ENCODE results near the gene STXBP6.
"Not testable (repeated sequence)": the region's sequence is repeated elsewhere in the genome, so short reads cannot be mapped to it uniquely, and the experiment has no call there.

STXBP6 gene

GRCh38 chr14:24986206-24986893, 63.6 kb downstream of the STXBP6 start:
- DNase-seq (ENCODE audit: low read depth in 3 of 3), result no peak

GRCh38 chr14:24984846-24985589, 64.9 kb downstream of the STXBP6 start:
- DNase-seq (ENCODE audit: low read depth in 3 of 3), result no peak

DNA sequence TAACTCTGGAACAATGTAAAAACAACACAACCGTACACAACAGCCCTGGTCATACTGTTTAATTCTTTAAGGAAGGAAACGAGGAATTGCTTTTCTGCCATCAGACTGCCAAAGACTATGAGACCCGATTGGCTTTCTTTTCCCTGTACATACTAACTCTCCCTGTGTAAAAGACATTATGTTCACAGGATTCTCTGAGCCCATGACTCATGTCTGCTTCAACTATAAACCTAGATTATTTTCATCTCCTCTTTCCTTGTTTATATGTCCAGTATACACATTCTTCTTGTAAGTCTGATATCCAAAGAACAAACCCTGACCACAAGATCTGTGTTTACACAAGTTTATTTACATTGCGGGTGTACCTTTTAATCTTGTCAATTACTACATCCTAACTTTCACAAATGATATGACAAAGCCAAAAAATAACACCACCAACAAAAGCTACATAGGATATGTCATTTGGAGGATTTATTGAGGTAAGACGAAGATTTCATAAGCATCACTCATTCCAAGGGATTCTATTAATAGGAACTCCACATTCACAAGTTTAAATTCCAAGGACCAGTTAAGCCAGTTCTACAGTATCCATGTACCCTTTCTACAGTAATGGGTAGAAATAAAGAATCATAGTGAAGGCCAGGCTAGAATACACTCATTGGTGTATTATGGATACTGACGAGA, 67.3 kb downstream of the STXBP6 start:
- DNase-seq (ENCODE audit: low read depth in 3 of 3), result no peak

DNA sequence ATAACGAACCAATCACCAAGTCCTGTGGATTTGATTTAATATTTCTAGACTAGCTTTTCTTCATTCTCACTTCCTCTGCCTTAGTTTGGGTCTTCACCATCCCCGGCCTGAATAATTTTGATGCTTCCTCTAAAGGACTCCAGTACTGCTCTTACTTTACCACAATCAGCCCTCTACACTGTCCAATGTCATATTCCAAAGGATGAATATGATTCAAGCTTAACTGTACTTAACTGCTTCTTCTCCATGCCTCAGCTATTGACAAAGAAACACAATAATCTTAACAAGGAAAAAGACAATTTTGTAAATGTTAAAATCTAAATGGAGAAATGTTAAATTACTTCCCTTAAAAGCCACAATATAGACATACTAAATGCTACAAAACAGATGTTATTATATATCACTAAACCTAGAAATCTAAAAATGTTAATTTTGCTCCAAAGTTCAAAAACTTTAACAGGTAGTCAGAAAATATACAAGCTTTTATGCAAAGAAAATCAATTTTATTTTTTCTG, 70.2 kb downstream of the STXBP6 start:
- no peak for DNase-seq (ENCODE audit: low read depth in 3 of 3)

GRCh38 chr14:24978862-24979724, 70.9 kb downstream of the STXBP6 start:
- DNase-seq (ENCODE audit: low read depth in 3 of 3), result no peak

GRCh38 chr14:24976602-24977001, 73.3 kb downstream of the STXBP6 start:
- no peak for DNase-seq (ENCODE audit: low read depth in 3 of 3)

DNA sequence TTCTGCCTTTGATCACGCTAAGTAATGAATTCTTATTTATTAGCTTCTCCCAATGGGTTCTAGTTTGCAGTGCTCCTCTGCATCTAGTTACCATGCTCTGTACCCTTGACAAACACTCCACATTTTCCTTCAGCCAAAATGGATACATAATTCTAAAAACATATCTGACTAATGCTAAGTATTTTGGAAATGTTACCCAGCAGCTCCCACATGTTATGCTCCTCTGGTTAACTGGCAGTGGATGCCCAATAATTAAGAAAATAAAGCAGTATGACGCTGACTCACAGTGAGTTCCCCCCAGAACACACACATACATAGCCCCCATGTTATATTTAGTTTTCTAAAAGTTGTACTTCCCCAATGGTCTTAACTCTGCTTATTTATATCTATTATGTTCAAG, 74.6 kb downstream of the STXBP6 start:
- DNase-seq (ENCODE audit: low read depth in 3 of 3), result no peak

- DNase-seq (ENCODE audit: low read depth in 3 of 3), result no peak
These were observed 75.2 kb downstream of the STXBP6 start for GRCh38 chr14:24974591-24975374.

- DNase-seq (ENCODE audit: low read depth in 3 of 3), result no peak
These were observed 77.1 kb downstream of the STXBP6 start for GRCh38 chr14:24972844-24973243.

DNA sequence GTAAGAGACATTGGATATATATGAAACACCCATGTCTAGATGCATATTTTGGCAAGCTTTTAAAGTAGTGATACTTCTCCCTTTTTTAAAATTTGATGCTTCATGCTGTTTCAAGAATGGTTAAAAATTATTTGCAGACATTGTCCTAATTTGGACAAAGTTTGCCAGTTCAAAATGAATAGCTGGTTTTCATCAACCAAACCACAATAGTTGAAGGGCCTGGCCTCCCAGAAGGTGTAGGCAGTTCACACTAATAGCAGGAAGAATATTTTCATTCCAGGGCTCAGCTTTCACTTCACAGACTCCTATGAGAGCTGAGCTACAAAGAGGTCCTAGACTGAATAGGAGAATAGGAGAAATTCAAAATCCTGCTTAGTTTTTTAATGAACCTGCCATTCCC, 78.7 kb downstream of the STXBP6 start:
- no peak for DNase-seq (ENCODE audit: low read depth in 3 of 3)

GRCh38 chr14:24966579-24966964, 83.4 kb downstream of the STXBP6 start:
- DNase-seq (ENCODE audit: low read depth in 3 of 3), result no peak

- no peak for DNase-seq (ENCODE audit: low read depth in 3 of 3)
These were observed 83.9 kb downstream of the STXBP6 start for GRCh38 chr14:24965934-24966578.

GRCh38 chr14:24965578-24965933, 84.4 kb downstream of the STXBP6 start:
- DNase-seq (ENCODE audit: low read depth in 3 of 3), result no peak

GRCh38 chr14:24964591-24964990, 85.4 kb downstream of the STXBP6 start:
- no peak for DNase-seq (ENCODE audit: low read depth in 3 of 3)

GRCh38 chr14:24964048-24964447, 85.9 kb downstream of the STXBP6 start:
- DNase-seq (ENCODE audit: low read depth in 3 of 3), result no peak

DNA sequence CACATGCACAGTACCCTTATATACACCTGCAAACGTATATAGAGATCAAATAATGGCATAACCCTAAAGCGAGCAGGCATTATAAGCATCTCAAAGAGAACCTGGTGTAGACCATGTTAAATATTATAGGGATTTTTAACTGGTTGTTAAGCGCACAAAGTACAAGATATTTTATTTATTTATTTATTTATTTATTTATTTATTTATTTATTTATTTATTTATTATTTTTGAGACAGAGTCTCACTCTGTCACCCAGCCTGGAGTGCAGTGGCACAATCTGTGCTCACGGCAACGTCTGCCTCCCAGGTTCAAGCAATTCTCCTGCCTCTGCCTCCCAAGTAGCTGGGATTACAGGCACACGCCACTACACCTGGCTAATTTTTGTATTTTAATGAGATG, 87.8 kb downstream of the STXBP6 start:
- DNase-seq (ENCODE audit: low read depth in 3 of 3), result not testable (repeated sequence)

DNA sequence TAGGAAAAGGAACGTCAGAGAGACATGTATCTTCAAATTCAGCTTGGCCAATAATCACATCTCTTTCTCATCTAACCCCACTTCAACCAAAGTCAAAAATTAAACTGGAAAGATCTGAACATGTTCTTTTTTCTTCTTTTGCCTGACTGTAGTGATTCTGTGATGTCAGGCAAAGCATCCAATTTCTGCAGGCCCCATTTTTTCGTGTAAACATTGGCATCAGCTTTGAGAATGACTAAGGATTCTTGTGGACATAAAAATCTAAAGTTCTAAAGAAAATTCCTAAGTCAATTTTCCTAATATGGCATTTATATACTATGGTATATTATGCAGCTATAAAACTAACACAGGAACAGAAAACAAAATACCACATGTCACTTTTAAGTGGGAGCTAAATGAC, 89.1 kb downstream of the STXBP6 start:
- no peak for DNase-seq (ENCODE audit: low read depth in 3 of 3)

GRCh38 chr14:24959791-24960331, 90.1 kb downstream of the STXBP6 start:
- DNase-seq (ENCODE audit: low read depth in 3 of 3), result no peak

GRCh38 chr14:24958271-24958670, 91.7 kb downstream of the STXBP6 start:
- no peak for DNase-seq (ENCODE audit: low read depth in 3 of 3)

DNA sequence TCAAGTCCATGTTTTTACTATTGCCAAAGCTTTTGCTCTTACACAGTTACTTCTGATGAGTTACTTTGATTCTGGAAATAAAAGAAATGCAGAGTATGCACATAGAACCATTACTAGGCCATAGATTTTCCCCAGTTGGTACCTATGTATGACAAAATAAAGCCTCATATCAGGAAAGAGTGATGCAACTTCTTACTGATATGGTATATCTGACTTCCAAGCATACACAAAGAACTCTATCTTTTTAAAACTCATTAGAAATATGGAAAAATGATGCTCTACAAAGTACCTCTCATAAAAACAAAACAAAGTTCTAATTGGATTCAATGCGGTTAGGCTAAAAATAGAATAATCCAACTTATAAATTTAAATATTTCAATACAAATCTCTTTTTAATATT, 92.1 kb downstream of the STXBP6 start:
- DNase-seq (ENCODE audit: low read depth in 3 of 3), result no peak

All from stimulated activated CD4-positive, alpha-beta T cell treated with anti-CD3 and anti-CD28 coated beads, TNF-alpha, amount 100 ng/mL, for 24 hours (primary cell).